IPS-18a (cell line): ENCODE data around the gene SHOC2.
A peak's percentile ranks its signal among the peaks of the same experiment; 100 is the strongest.

Source experiments
- H3K27ac ChIP-seq: one replicate; pipeline ENCODE4 v1.5.1; 2013; ENCODE audit warnings: low read length
- H3K27me3 ChIP-seq: one replicate; pipeline ENCODE4 v1.6.1; 2013; ENCODE audit warnings: mild to moderate bottlenecking, low read length; ENCODE audit not compliant: control insufficient read depth, insufficient read depth
- H3K36me3 ChIP-seq: one replicate; pipeline ENCODE4 v1.6.1; 2013; ENCODE audit warnings: low read depth, low read length; ENCODE audit not compliant: control insufficient read depth
- H3K4me1 ChIP-seq: one replicate; pipeline ENCODE4 v1.6.1; 2013; ENCODE audit warnings: low read depth, low read length; ENCODE audit not compliant: control insufficient read depth
- H3K4me3 ChIP-seq: one replicate; pipeline ENCODE4 v1.5.1; 2013; ENCODE audit warnings: low read length
- H3K9ac ChIP-seq: one replicate; pipeline ENCODE4 v1.6.1; 2013; ENCODE audit warnings: mild to moderate bottlenecking, low read length, moderate library complexity
- H3K9me3 ChIP-seq: one replicate; pipeline ENCODE4 v1.6.1; 2013; ENCODE audit warnings: low read depth, low read length; ENCODE audit not compliant: control insufficient read depth

The SHOC2 gene

GRCh38 chr10:110919349-110919931 is at the start of gene SHOC2:
Gene SHOC2 (plus strand): TSS chr10:110919604. CDS start chr10:110964359, 44,755 bp downstream.
- Histone ChIP-seq H3K4me3 (peak within 1 kb of the TSS; percentile 89), H3K4me1 (peaks cover 19% of the 10 kb centered on the region), H3K9me3 (no peaks in the 10 kb centered on the region), H3K27me3 (no peaks in the 10 kb centered on the region), H3K36me3 (no peaks in the 10 kb centered on the region), H3K9ac (peak within 1 kb of the TSS; percentile 89), H3K27ac (peak within 1 kb of the TSS; percentile 82)

- peak overlapping the region; percentile 65 for H3K4me3 ChIP-seq
- no peaks in the 10 kb centered on the region for H3K9me3 ChIP-seq
- H3K27me3 ChIP-seq, result no peaks in the 10 kb centered on the region
- peaks cover 16% of the 10 kb centered on the region for H3K4me1 ChIP-seq
- H3K9ac ChIP-seq, result peak overlapping the region; percentile 69
- H3K36me3 ChIP-seq, result no peaks in the 10 kb centered on the region
- peak overlapping the region; percentile 77 for H3K27ac ChIP-seq
Observed at GRCh38 chr10:110870823-110871297, 48.5 kb upstream of the SHOC2 start.

GRCh38 chr10:110871298-110872084 is 47.9 kb upstream of the SHOC2 start, which contains the start of gene PDCD4:
Gene PDCD4 (plus strand): TSS chr10:110871928. CDS start chr10:110876028, 4,100 bp downstream.
- H3K4me3 ChIP-seq, result peak within 1 kb of the TSS; percentile 65
- H3K36me3 ChIP-seq, result no peaks in the 10 kb centered on the region
- H3K9ac ChIP-seq, result peak within 1 kb of the TSS; percentile 69
- H3K27me3 ChIP-seq, result no peaks in the 10 kb centered on the region
- H3K9me3 ChIP-seq, result no peaks in the 10 kb centered on the region
- H3K4me1 ChIP-seq, result peaks cover 16% of the 10 kb centered on the region
- peak within 1 kb of the TSS; percentile 77 for H3K27ac ChIP-seq

- Histone ChIP-seq H3K9ac (peak overlapping the region; percentile 60), H3K27ac (peak overlapping the region; percentile 54), H3K27me3 (no peaks in the 10 kb centered on the region), H3K9me3 (no peaks in the 10 kb centered on the region), H3K4me3 (peak overlapping the region; percentile 65), H3K36me3 (no peaks in the 10 kb centered on the region), H3K4me1 (peaks cover 16% of the 10 kb centered on the region)
Observed at GRCh38 chr10:110872145-110872983, 47.0 kb upstream of the SHOC2 start.

- H3K27ac ChIP-seq, result peak overlapping the region; percentile 54
- H3K9me3 ChIP-seq, result no peaks in the 10 kb centered on the region
- H3K4me3 ChIP-seq, result peak overlapping the region; percentile 65
- H3K4me1 ChIP-seq, result peaks cover 16% of the 10 kb centered on the region
- H3K27me3 ChIP-seq, result no peaks in the 10 kb centered on the region
- H3K9ac ChIP-seq, result peak overlapping the region; percentile 60
- no peaks in the 10 kb centered on the region for H3K36me3 ChIP-seq
Observed at GRCh38 chr10:110872984-110873923, 46.1 kb upstream of the SHOC2 start.

- Histone ChIP-seq H3K27me3 (no peaks in the 10 kb centered on the region), H3K4me1 (peaks cover 16% of the 10 kb centered on the region), H3K36me3 (no peaks in the 10 kb centered on the region), H3K27ac (no peak overlapping the region), H3K9ac (peak overlapping the region; percentile 60), H3K4me3 (peak overlapping the region; percentile 65), H3K9me3 (no peaks in the 10 kb centered on the region)
Observed at GRCh38 chr10:110873951-110874350, 45.5 kb upstream of the SHOC2 start.

GRCh38 chr10:110876000-110876399 is 43.4 kb upstream of the SHOC2 start:
- no peak overlapping the region for H3K9ac ChIP-seq

GRCh38 chr10:110876788-110877187 is 42.6 kb upstream of the SHOC2 start:
- H3K27me3 ChIP-seq, result no peaks in the 10 kb centered on the region
- no peaks in the 10 kb centered on the region for H3K9me3 ChIP-seq
- H3K4me3 ChIP-seq, result no peak overlapping the region
- H3K4me1 ChIP-seq, result peaks cover 8% of the 10 kb centered on the region
- no peak overlapping the region for H3K9ac ChIP-seq
- no peak overlapping the region for H3K27ac ChIP-seq
- H3K36me3 ChIP-seq, result peaks cover under 1% of the 10 kb centered on the region

More at GRCh38 chr10:110876000-110876399, 43.4 kb upstream of the SHOC2 start:
- H3K27ac ChIP-seq, result no peak overlapping the region
- no peaks in the 10 kb centered on the region for H3K36me3 ChIP-seq
- H3K27me3 ChIP-seq, result no peaks in the 10 kb centered on the region
- no peak overlapping the region for H3K4me3 ChIP-seq
- no peaks in the 10 kb centered on the region for H3K9me3 ChIP-seq
- peaks cover 13% of the 10 kb centered on the region for H3K4me1 ChIP-seq

- Histone ChIP-seq H3K9me3 (no peaks in the 10 kb centered on the region), H3K4me1 (no peaks in the 10 kb centered on the region), H3K27ac (no peak overlapping the region), H3K9ac (no peak overlapping the region), H3K27me3 (no peaks in the 10 kb centered on the region), H3K4me3 (no peak overlapping the region), H3K36me3 (peaks cover 5% of the 10 kb centered on the region)
Observed at GRCh38 chr10:110880012-110880411, 39.4 kb upstream of the SHOC2 start.

GRCh38 chr10:110881247-110881646 is 38.2 kb upstream of the SHOC2 start:
- Histone ChIP-seq H3K9me3 (no peaks in the 10 kb centered on the region), H3K4me3 (no peak overlapping the region), H3K27me3 (no peaks in the 10 kb centered on the region), H3K27ac (no peak overlapping the region), H3K4me1 (no peaks in the 10 kb centered on the region), H3K36me3 (peaks cover 7% of the 10 kb centered on the region), H3K9ac (no peak overlapping the region)
